ENCODE measurements around the gene RPP14. TPM values are rescaled to one million over a fixed set of nuclear protein-coding genes. Genes with fewer than 3 reads are reported as not detected.

The RPP14 gene
- total RNA-seq, 2 donors from 2014 or later: 22.0 to 23.6 TPM

DNA sequence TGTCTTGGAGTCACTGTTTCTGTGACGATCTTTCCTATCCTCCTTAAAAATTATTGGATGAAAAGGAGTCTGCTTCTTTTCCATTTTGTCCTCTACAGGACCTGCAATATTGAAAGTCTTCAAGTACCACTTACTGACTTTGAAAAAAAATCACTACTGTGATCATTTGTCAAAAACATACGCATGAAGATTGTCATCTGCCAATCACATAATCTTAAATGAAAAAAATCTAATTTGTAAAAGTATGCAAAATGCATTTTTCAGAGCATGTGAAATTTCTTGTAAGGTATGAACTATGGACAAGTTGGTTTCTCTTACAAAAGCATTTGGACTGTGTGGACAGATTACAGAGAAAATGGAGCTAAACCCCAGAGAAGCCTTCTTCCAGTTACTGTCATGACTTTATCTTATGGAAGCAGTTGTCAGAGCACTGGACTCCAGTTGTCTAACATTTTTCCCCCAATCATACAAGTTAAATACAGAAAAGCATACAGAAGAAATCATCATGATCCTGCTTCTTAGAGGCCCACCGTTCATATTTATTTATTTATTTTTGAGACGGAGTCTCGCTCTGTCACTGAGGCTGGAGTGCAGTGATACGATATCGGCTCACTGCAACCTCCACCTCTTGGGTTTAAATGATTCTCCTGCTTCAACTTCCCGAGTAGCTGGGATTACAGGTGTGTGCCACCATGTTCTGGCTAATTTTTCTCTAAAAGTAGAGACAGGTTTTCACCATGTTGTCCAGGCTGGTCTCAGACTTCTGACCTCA is 23.3 kb downstream of the RPP14 start:
- no peaks in the 10 kb centered on the region for H3K9me3 Mint-ChIP-seq
- peaks cover 32% of the 10 kb centered on the region for H3K27me3 Mint-ChIP-seq (ENCODE audit: insufficient read depth)
- Histone ChIP-seq H3K9ac (ENCODE audit: extremely low read depth, low read length, poor library complexity, severe bottlenecking) (no peak overlapping the region), H3K27ac (ENCODE audit: low read depth, low read length) (no peak overlapping the region), H3K9me3 (ENCODE audit: control insufficient read depth, low read length) (no peaks in the 10 kb centered on the region), H3K27me3 (ENCODE audit: control insufficient read depth, insufficient read depth, low read length, poor library complexity, severe bottlenecking) (peaks cover 24% of the 10 kb centered on the region), H3K36me3 (ENCODE audit: control insufficient read depth, insufficient read depth, low read length) (no peaks in the 10 kb centered on the region), H3K4me3 (ENCODE audit: low read length) (no peak overlapping the region), H3K4me1 (ENCODE audit: control insufficient read depth, insufficient read depth, low read length) (no peaks in the 10 kb centered on the region)
- H3K4me3 Mint-ChIP-seq: no peak overlapping the region
- H3K4me1 Mint-ChIP-seq: peaks cover 13% of the 10 kb centered on the region
- 93 to 94% methylated on average over 7 to 8 of the region's 8 CpGs for WGBS, 2 experiments (ENCODE audit: insufficient coverage in 1 of 2, insufficient read length in 1 of 2)
- TF ChIP-seq, protein P1, sequence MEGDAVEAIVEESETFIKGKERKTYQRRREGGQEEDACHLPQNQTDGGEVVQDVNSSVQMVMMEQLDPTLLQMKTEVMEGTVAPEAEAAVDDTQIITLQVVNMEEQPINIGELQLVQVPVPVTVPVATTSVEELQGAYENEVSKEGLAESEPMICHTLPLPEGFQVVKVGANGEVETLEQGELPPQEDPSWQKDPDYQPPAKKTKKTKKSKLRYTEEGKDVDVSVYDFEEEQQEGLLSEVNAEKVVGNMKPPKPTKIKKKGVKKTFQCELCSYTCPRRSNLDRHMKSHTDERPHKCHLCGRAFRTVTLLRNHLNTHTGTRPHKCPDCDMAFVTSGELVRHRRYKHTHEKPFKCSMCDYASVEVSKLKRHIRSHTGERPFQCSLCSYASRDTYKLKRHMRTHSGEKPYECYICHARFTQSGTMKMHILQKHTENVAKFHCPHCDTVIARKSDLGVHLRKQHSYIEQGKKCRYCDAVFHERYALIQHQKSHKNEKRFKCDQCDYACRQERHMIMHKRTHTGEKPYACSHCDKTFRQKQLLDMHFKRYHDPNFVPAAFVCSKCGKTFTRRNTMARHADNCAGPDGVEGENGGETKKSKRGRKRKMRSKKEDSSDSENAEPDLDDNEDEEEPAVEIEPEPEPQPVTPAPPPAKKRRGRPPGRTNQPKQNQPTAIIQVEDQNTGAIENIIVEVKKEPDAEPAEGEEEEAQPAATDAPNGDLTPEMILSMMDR (conservative IDR thresholded peaks at IDR 0.05): no peak
- no peak overlapping the region for H3K27ac Mint-ChIP-seq
- DNase-seq: no peak
- H3K36me3 Mint-ChIP-seq (ENCODE audit: low read depth): no peaks in the 10 kb centered on the region

DNA sequence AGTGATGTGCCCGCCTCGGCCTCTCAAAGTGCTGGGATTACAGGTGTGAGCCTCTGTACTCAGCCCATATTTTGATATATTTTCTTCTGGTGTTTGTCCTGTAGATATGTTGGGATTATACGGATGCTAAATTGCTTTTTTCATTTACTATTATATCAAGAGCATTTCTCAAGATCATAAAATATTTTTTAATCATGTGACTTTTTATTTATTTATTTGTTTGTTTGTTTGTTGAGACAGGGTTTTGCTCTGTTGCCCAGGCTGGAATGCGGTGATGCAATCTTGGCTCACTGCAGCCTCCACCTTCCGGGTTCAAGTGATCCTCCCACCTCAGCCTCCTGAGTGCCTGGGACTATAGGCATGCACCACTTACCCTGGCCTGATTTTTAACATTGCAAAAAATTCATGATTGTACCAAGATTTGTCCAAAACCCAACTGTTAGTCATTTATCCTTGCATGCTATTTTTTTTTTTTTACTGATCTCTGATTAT is 23.9 kb downstream of the RPP14 start:
- no peak overlapping the region for H3K4me3 ChIP-seq (ENCODE audit: low read length)
- Mint-ChIP-seq H3K4me1 (peaks cover 16% of the 10 kb centered on the region), H3K9me3 (no peaks in the 10 kb centered on the region), H3K27me3 (ENCODE audit: insufficient read depth) (peaks cover 32% of the 10 kb centered on the region), H3K36me3 (ENCODE audit: low read depth) (no peaks in the 10 kb centered on the region), H3K27ac (no peak overlapping the region), H3K4me3 (no peak overlapping the region)
- no peaks in the 10 kb centered on the region for H3K9me3 ChIP-seq (ENCODE audit: control insufficient read depth, low read length)
- H3K9ac ChIP-seq (ENCODE audit: extremely low read depth, low read length, poor library complexity, severe bottlenecking): no peak overlapping the region
- peaks cover 24% of the 10 kb centered on the region for H3K27me3 ChIP-seq (ENCODE audit: control insufficient read depth, insufficient read depth, low read length, poor library complexity, severe bottlenecking)
- H3K27ac ChIP-seq (ENCODE audit: low read depth, low read length): no peak overlapping the region
- H3K36me3 ChIP-seq (ENCODE audit: control insufficient read depth, insufficient read depth, low read length): no peaks in the 10 kb centered on the region
- no peaks in the 10 kb centered on the region for H3K4me1 ChIP-seq (ENCODE audit: control insufficient read depth, insufficient read depth, low read length)
- TF ChIP-seq, protein P1 (conservative IDR thresholded peaks at IDR 0.05): no peak
- DNase-seq: no peak
- WGBS, 2 experiments (ENCODE audit: insufficient coverage in 1 of 2, insufficient read length in 1 of 2): 96 to 100% methylated on average over 2 to 4 of the region's 5 CpGs

DNA sequence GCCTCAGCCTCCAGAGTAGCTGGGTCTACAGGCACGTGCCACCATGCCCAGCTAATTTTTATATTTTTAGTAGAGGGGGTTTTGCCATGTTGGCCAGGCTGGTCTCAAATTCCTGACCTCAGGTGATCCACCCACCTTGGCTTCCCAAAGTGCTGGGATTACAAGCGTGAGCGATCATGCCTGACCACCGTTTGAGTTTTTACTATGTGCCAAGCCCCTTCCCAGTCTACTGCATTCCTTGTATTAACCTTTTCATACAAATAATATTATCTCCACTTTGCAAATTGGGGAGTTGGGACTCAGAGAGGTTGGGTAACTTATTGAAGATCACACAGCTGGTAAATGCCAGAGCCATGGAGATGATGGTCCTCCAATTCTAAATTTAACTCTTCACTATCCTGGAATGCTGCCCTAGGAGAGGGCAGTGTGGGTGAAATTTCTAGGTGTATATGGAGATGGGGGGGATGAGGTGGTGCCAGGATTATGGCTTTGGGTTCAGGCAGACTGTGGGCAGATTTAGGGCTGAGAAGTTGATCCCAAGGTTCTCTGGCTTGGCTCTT is 25.6 kb downstream of the RPP14 start:
- H3K4me1 Mint-ChIP-seq: peaks cover 23% of the 10 kb centered on the region
- peaks cover 32% of the 10 kb centered on the region for H3K27me3 Mint-ChIP-seq (ENCODE audit: insufficient read depth)
- no peaks in the 10 kb centered on the region for H3K36me3 Mint-ChIP-seq (ENCODE audit: low read depth)
- Histone ChIP-seq H3K4me3 (ENCODE audit: low read length) (no peak overlapping the region), H3K9me3 (ENCODE audit: control insufficient read depth, low read length) (no peaks in the 10 kb centered on the region), H3K9ac (ENCODE audit: extremely low read depth, low read length, poor library complexity, severe bottlenecking) (no peak overlapping the region), H3K27me3 (ENCODE audit: control insufficient read depth, insufficient read depth, low read length, poor library complexity, severe bottlenecking) (peaks cover 24% of the 10 kb centered on the region), H3K4me1 (ENCODE audit: control insufficient read depth, insufficient read depth, low read length) (no peaks in the 10 kb centered on the region), H3K36me3 (ENCODE audit: control insufficient read depth, insufficient read depth, low read length) (no peaks in the 10 kb centered on the region), H3K27ac (ENCODE audit: low read depth, low read length) (no peak overlapping the region)
- no peak overlapping the region for H3K27ac Mint-ChIP-seq
- DNase-seq: no peak
- no peaks in the 10 kb centered on the region for H3K9me3 Mint-ChIP-seq
- TF ChIP-seq, protein P1 (conservative IDR thresholded peaks at IDR 0.05): no peak
- H3K4me3 Mint-ChIP-seq: peak overlapping the region; percentile 82
- 96 to 100% methylated on average over 1 to 4 of the region's 4 CpGs for WGBS, 2 experiments (ENCODE audit: insufficient coverage in 1 of 2, insufficient read length in 1 of 2)
